HG02642 (cell line): Measurements from ENCODE around the gene PINLYP.

Experiments
- ATAC-seq: cut with Tn5 transposase; IDR thresholded peaks from one replicate; pipeline ENCODE4 v1.9.1; 2021; ENCODE audit warnings: mild to moderate bottlenecking; ENCODE audit not compliant: unreplicated experiment, poor library complexity

PINLYP gene

DNA sequence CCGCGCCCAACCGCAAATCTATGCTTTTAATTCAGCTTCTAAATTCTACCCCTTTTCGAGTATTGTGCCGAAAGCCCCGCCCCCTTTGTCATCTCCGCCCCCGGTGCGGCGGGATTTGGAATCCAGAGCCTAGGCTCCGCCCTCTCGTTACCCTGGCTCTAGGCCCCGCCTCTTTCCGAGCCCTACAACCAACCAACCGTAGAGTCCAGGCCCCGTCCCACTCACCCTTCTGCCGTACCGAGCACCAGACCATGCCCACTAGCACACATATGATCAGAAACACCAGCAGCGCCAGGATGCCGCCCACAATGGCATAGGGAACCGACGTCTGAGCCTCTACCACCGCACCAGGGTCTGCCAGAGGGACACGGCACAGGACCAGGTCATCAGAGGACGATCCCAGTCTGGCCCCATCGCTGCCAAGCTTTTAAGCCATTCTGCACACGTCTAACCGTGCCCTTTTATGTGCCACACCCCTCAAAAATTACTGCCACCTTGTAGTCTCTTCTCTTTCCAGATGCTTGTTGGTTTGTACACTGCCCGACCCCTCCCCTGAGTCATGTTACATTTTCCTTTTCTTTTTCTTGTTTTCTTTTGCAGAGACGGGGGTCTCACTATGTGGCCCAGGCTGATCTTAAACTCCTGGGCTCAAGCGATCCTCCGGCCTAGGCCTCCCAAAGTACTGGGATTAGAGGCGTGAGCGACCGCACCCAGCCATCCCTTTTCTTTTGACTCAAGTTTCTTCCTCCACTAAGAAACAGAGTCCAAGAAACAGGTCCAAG lies 48.5 kb downstream of the PINLYP start:
- ATAC-seq = no peak

DNA sequence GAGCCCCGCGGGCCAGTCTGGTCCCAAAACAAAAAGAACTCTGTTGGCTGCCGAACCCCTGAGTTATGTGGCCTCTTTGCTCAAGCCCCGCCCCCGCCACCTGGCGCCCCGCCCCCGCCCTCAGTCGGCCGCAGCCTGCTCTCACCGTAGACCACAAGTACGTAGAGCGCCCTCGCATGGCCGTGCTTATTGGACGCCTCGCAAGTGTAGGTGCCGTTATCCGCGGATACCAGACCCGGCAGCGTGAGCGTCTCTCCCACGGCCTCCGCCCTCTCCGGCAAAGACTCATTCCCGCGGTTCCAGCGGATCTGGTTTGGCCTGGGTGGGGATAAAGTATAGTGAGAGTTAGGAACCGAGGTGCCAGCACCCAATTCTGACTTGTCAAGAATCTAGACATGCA lies 49.3 kb downstream of the PINLYP start:
- peak; percentile 51 for ATAC-seq

DNA sequence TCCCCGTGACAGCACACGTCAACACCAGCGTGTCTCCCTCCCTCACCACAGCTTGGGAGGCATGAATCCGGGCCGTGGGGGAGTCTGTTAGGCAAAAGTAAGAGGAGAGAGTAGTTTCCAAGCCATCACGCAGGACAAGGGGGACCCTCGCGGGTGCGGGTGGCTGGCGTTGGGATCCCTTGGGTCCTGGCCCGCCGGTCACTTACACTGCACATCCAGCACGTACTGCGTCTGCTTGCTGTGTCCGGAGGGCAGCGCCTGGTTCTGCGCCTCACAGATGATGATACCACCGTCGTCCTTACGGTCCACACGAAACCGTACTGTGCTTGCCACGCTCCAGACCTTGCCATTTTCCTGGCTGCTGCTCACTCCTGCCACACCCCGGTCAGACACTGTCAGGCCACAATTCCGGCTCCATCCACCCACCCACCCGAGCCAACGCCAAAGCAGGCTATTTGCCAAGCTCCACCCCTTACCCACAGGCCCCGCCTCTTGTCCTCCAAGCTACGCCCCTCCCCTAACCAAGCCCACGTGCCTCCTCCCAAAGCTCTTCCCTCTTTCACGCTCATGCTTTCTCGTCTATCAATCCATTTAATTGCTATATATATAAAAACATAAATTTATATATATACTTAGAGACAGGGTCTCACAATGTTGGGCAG lies 50.4 kb downstream of the PINLYP start:
- ATAC-seq = no peak

DNA sequence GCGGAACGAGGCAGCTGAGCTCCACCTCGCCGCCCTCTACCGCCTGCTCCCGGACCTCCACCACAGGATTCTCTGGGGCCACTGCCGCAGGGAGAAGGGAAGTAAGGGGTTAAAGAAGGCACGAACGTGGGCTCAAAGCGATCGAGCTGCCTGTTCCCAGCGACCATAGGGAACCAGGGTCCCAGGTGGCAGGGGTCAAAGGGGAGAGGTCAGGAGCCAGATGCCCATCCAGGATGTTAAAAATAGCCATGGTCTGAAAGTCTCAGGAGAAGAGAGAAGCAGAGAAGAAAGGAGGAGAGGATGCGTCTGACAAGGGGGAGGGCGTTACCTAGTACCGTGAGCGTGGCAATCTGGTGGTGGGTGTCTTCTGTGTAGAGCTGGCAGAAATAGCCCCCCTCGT lies 51.2 kb downstream of the PINLYP start:
- ATAC-seq = no peak

DNA sequence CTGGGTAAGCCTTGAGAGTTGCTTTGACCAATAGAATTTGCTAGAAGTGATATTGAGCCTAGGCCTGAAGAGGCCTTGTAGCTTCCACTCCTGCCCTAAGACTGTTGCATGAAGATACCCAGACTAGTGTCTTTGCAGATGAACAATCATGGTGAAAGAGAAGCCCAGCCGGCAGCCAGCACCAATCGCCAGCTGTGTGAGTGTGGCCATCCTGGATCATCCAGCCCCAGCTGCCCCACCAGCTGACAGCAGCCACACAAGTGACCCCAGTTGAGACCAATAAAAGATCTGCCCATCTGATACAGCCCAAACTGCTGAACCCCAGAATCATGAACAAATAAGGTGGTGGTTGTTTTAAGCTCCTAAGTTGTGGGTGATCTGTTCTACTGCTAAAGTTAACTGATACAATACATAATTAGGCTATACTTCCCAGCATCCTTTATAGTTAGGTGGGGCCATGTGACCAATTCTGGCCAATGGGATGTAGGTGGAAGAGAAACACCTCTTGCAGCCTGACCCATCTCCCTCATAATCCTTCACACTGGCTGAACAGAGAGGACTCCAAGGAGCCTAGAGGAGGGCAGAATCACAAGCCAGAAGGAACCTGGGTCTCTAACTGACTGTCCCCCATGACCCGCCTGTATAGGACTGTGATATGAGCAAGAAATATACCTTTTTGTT lies 53.2 kb downstream of the PINLYP start:
- no peak for ATAC-seq

DNA sequence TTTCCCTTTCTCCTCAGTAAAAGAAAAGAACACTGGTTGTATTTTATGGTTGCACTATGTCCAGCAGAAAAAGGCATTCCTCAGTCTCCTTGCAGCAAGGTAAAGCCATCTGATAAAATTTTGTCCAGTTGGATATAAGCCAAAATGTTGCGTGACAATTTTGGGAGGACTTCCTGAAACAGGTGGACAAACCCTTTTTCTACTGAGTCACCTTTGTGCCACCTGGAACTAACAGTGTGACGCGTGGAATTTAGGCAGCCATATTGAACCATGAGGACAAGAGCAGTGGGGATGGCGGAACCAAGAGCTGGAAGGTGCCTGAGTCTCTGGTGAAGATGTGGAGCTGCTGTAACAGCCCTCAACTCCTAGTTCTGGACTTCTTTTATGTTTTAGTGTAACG lies 55.9 kb downstream of the PINLYP start:
- ATAC-seq = no peak
